Esophagus muscularis mucosa (tissue), 4 donors: ENCODE results near the gene SLC35B1. TPM values are rescaled to one million over a fixed set of nuclear protein-coding genes. Genes with fewer than 3 reads are reported as not detected.

ENCODE experiments used
- DNase-seq: peaks from one replicate; pipeline ENCODE4 v3.0.0-alpha.2; 2017; ENCODE audit errors: extremely low spot score
- H3K27ac ChIP-seq, 4 donors: fragments of 200-600 bp; sonication (generic); replicated peaks in 1 of 4; 1 replicate in 3 of 4; 2 replicates in 1 of 4; pipeline ENCODE4 v1.5.1; 2016 to 2019; ENCODE audit warnings: mild to moderate bottlenecking in 1 of 4
- H3K27me3 ChIP-seq, 4 donors: fragments of 200-600 bp; sonication (generic); one replicate each; pipeline versions ENCODE4 v1.5.1 to v1.6.0; 2016 to 2019
- H3K36me3 ChIP-seq, 4 donors: fragments of 200-600 bp; sonication (generic); one replicate each; pipeline ENCODE4 v1.5.1; 2016 to 2019
- H3K4me1 ChIP-seq, 4 donors: fragments of 200-600 bp; sonication (generic); one replicate each; pipeline ENCODE4 v1.5.1; 2016 to 2019
- H3K4me3 ChIP-seq, 4 donors: fragments of 200-600 bp; sonication (generic); 1 replicate in 2 of 4; 2 replicates in 2 of 4; pipeline ENCODE4 v1.5.1; 2016 to 2019; ENCODE audit warnings: mild to moderate bottlenecking in 4 of 4, moderate library complexity in 1 of 4
- H3K9me3 ChIP-seq, 4 donors: fragments of 200-600 bp; sonication (generic); 1 replicate in 3 of 4; 2 replicates in 1 of 4; pipeline ENCODE4 v1.5.1; 2016 to 2019
- CTCF ChIP-seq, 3 experiments: fragments of 200-600 bp in 2 of 3; fragments of 450-650 bp in 1 of 3; sonication (generic) in 2 of 3; IDR thresholded peaks; one replicate each; pipeline ENCODE4 v1.5.1; 2017 to 2019; ENCODE audit warnings: antibody characterized with exemption in 3 of 3, mild to moderate bottlenecking in 2 of 3, moderate library complexity in 1 of 3
- EP300 ChIP-seq: sonication (generic); formaldehyde crosslinking; IDR thresholded peaks from one replicate; pipeline ENCODE4 v1.6.1; 2017; ENCODE audit warnings: antibody characterized with exemption
- POLR2A ChIP-seq: fragments of 450-650 bp; IDR thresholded peaks from one replicate; pipeline ENCODE4 v1.6.1; 2017; ENCODE audit warnings: antibody characterized with exemption, moderate library complexity, mild to moderate bottlenecking, low read depth
- POLR2AphosphoS5 ChIP-seq, 2 donors: sonication (generic); formaldehyde crosslinking; IDR thresholded peaks; one replicate each; pipeline ENCODE4 v1.6.1; 2017; ENCODE audit warnings: antibody characterized with exemption in 2 of 2
- WGBS: methylation state at CpG from one replicate; pipeline ENCODE4 v1.1.5; 2018; 5-methylcytosine and 5-hydroxymethylcytosine counted together
- intact Hi-C: fragments of 100-400 bp; cut with DNase I; formaldehyde crosslinking; loops from one replicate; pipeline ENCODE4 v1.15.1; 2023
- total RNA-seq, 4 donors: library from RNA; depleted of rRNA; stranded (reverse); fragments of >200 nt; gene quantifications; one replicate each; pipeline versions ENCODE4 v1.1.0 to v1.2.1, GENCODE V29; 2016

The SLC35B1 gene
- total RNA-seq, 4 donors from 2014 or later, result 17.0 to 25.3 (median 18.4) TPM

- TF ChIP-seq CTCF (IDR thresholded peaks at IDR 0.05) (no peak), EP300 (no peak), POLR2A (no peak), POLR2AphosphoS5 (IDR thresholded peaks at IDR 0.05) (no peak)
- DNase-seq, result no peak
- Histone ChIP-seq H3K4me3 (no peak overlapping the region), H3K36me3 (no peaks in the 10 kb centered on the region), H3K27ac (peak overlapping the region; percentile 86 to 90 (median 89)), H3K4me1 (peaks cover 32 to 53% (median 42%) of the 10 kb centered on the region in 4 donors), H3K9me3 (no peaks in the 10 kb centered on the region), H3K27me3 (no peaks in the 10 kb centered on the region)
- WGBS, result 76% methylated on average over 4 of the region's 4 CpGs
- intact Hi-C loops, result no loop called here
Measured at GRCh38 chr17:49688848-49689247, 18.9 kb downstream of the SLC35B1 start.

- DNase-seq, result no peak
- intact Hi-C loops, result no loop called here
Measured at GRCh38 chr17:49687878-49688491, 19.8 kb downstream of the SLC35B1 start.

GRCh38 chr17:49681106-49681979, 26.4 kb downstream of the SLC35B1 start:
- TF ChIP-seq EP300 (no peak), POLR2A (no peak), CTCF (IDR thresholded peaks at IDR 0.05) (no peak), POLR2AphosphoS5 (IDR thresholded peaks at IDR 0.05) (no peak)
- H3K27me3 ChIP-seq, result no peaks in the 10 kb centered on the region
- H3K36me3 ChIP-seq, result no peaks in the 10 kb centered on the region
- 73% methylated on average over 8 of the region's 9 CpGs for WGBS
- H3K4me3 ChIP-seq, result no peak overlapping the region
- H3K9me3 ChIP-seq, result no peaks in the 10 kb centered on the region
- peaks cover 8 to 15% (median 13%) of the 10 kb centered on the region in 4 donors for H3K4me1 ChIP-seq
- peak; percentile 77 for DNase-seq
- intact Hi-C loops, result no loop called here
- H3K27ac ChIP-seq, result peak overlapping the region in 1 of 4 donors; percentile 20

More at GRCh38 chr17:49687878-49688491, 19.8 kb downstream of the SLC35B1 start:
- peaks cover 32 to 53% (median 41%) of the 10 kb centered on the region in 4 donors for H3K4me1 ChIP-seq
- no peaks in the 10 kb centered on the region for H3K9me3 ChIP-seq
- H3K27me3 ChIP-seq, result no peaks in the 10 kb centered on the region
- no peaks in the 10 kb centered on the region for H3K36me3 ChIP-seq
- WGBS, result 73% methylated on average over 10 of the region's 10 CpGs
- TF ChIP-seq CTCF (IDR thresholded peaks at IDR 0.05) (no peak), POLR2A (no peak), POLR2AphosphoS5 (IDR thresholded peaks at IDR 0.05) (peak; percentile 64 to 68), EP300 (peak; percentile 20)
- H3K4me3 ChIP-seq, result peak overlapping the region in 1 of 4 donors; percentile 11
- H3K27ac ChIP-seq, result peak overlapping the region; percentile 86 to 90 (median 89)

- intact Hi-C loops, result no loop called here
- no peak for TF ChIP-seq EP300
- TF ChIP-seq POLR2A, result no peak
- no peak for TF ChIP-seq CTCF (IDR thresholded peaks at IDR 0.05)
- no peak for TF ChIP-seq POLR2AphosphoS5 (IDR thresholded peaks at IDR 0.05)
- Histone ChIP-seq H3K36me3 (no peaks in the 10 kb centered on the region), H3K27me3 (no peaks in the 10 kb centered on the region), H3K27ac (peak overlapping the region in 1 of 4 donors; percentile 27), H3K4me1 (peaks cover 17 to 26% (median 23%) of the 10 kb centered on the region in 4 donors), H3K4me3 (no peak overlapping the region), H3K9me3 (no peaks in the 10 kb centered on the region)
- 77% methylated on average over 6 of the region's 6 CpGs for WGBS
- DNase-seq, result peak; percentile 34
Measured at GRCh38 chr17:49680314-49680713, 27.4 kb downstream of the SLC35B1 start.
